Vagina (tissue), 2 donors: ENCODE data around the gene GLDC.

ENCODE experiments used
- CTCF ChIP-seq, 3 experiments: fragments of 450-650 bp in 2 of 3; fragments of 200-600 bp in 1 of 3; sonication (generic) in 1 of 3; IDR thresholded peaks; one replicate each; pipeline ENCODE4 v1.5.1; 2017 to 2019; ENCODE audit warnings: antibody characterized with exemption in 3 of 3, mild to moderate bottlenecking in 2 of 3, moderate library complexity in 2 of 3
- POLR2AphosphoS5 ChIP-seq, 2 donors: sonication (generic); formaldehyde crosslinking; IDR thresholded peaks; one replicate each; pipeline ENCODE4 v1.9.0; 2017; ENCODE audit warnings: antibody characterized with exemption in 2 of 2, mild to moderate bottlenecking in 2 of 2, low read depth in 1 of 2; ENCODE audit not compliant: insufficient read depth in 1 of 2

- no peak for TF ChIP-seq POLR2AphosphoS5 (IDR thresholded peaks at IDR 0.05; ENCODE audit: insufficient read depth in 1 of 2, low read depth in 1 of 2)
- TF ChIP-seq CTCF (IDR thresholded peaks at IDR 0.05): no peak
Measured at GRCh38 chr9:6552033-6552432, 93.5 kb downstream of the GLDC start.
